ENCODE results near the gene RASGRP1. TPM values are rescaled to one million over a fixed set of nuclear protein-coding genes. Genes with fewer than 3 reads are reported as not detected.

The RASGRP1 gene
- total and polyA plus RNA-seq, 7 experiments from 2014 or later, result 77.6 to 182 (median 101) TPM

DNA sequence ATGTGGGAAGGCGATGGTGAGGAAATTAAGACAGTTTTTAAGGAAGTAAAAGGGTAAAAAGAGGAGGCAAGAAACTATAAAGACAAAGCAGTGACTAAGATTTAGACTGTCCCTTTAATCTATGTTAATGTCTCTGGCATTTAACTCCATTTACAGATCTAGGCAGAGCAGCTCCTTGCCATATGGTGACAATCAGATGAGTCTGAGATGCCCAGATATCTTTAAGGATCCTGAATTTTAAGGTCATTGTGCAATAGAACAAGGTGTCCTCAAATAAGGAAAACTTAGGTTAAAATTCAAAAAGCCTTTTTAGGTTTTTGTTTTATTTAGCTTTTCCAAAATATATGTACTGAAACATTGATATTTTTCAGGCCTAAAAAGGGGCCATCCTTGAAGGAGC, 24.1 kb downstream of the RASGRP1 start:
- intact Hi-C loops (cut with micrococcal nuclease), result loop anchor here in 1 of 2 donors (1.0 to 2.0 kb wide), 2 partner anchors 14 to 17 kb away; no protein-coding TSS in a partner anchor
- Mint-ChIP-seq H3K4me3 (peak overlapping the region in 9 of 10 donors; percentile 17 to 65 (median 47)), H3K27ac (peak overlapping the region; percentile 53 to 95 (median 87)), H3K36me3 (peaks cover 3 to 57% (median 21%) of the 10 kb centered on the region in 5 donors), H3K4me1 (peaks cover 77 to 98% (median 96%) of the 10 kb centered on the region in 7 donors), H3K9me3 (no peaks in the 10 kb centered on the region), H3K27me3 (no peaks in the 10 kb centered on the region)
- Histone ChIP-seq H3K4me3 (ENCODE audit: low read length) (no peak overlapping the region), H3K36me3 (ENCODE audit: control insufficient read depth in 2 of 3, insufficient read depth in 3 of 3, low read length in 3 of 3) (peaks cover 0 to 8% (median 0%) of the 10 kb centered on the region in 3 experiments), H3K4me1 (ENCODE audit: control insufficient read depth in 2 of 2, insufficient read depth in 2 of 2, low read length in 2 of 2) (peaks cover 77 to 81% of the 10 kb centered on the region in 2 donors), H3K27ac (ENCODE audit: low read depth, low read length) (peak overlapping the region; percentile 49), H3K27me3 (ENCODE audit: control insufficient read depth in 2 of 2, insufficient read depth in 2 of 2, low read length in 2 of 2) (no peaks in the 10 kb centered on the region), H3K9me3 (ENCODE audit: control insufficient read depth in 2 of 3, low read length in 3 of 3) (no peaks in the 10 kb centered on the region)
- no peak for DNase-seq
- ATAC-seq, result no peak
- ChIA-PET POLR2A (interaction anchor here (1.3 to 1.6 kb wide), 3 partner anchors 11 to 145 kb away, joined by 3 to 4 read pairs (median 4); no protein-coding TSS in a partner anchor), CTCF (interaction anchor here (0.6 to 1.4 kb wide), 5 partner anchors 23 to 150 kb away, joined by 3 to 5 read pairs (median 3); partner anchors contain the start of gene RASGRP1)

DNA sequence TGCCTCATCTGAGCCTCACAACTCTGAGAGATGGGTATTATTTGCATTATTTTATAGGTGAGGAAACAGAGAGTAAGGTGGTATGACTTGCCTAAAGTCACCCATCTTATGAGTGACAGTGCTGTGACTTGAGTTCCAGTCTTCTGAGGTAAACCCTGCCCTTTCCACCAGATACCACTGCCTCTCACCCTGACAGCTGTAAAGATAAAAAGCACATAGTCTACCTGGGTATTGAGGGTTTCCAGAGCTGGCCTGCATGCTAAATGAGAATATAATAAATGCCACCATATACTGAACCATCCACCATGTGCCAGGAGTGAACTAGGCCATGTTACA, 25.6 kb downstream of the RASGRP1 start:
- CTCF ChIA-PET, result interaction anchor here (0.7 kb wide), 1 partner anchor 1570 kb away, joined by 3 read pairs; the partner anchor contains the start of gene BMF
- peaks cover 81 to 83% of the 10 kb centered on the region in 2 donors for H3K4me1 ChIP-seq (ENCODE audit: control insufficient read depth in 2 of 2, insufficient read depth in 2 of 2, low read length in 2 of 2)
- H3K27me3 ChIP-seq (ENCODE audit: control insufficient read depth in 2 of 2, insufficient read depth in 2 of 2, low read length in 2 of 2), result no peaks in the 10 kb centered on the region
- H3K27ac Mint-ChIP-seq, result peak overlapping the region; percentile 79 to 99 (median 94)
- POLR2A ChIA-PET, result interaction anchor here (0.8 to 2.0 kb wide), 5 partner anchors 9 to 150 kb away, joined by 3 to 7 read pairs (median 6); partner anchors contain the start of gene RASGRP1
- peak overlapping the region; percentile 63 for H3K27ac ChIP-seq (ENCODE audit: low read depth, low read length)
- peak; percentile 40 for ATAC-seq
- H3K36me3 ChIP-seq (ENCODE audit: control insufficient read depth in 2 of 3, insufficient read depth in 3 of 3, low read length in 3 of 3), result peaks cover 0 to 14% (median 0%) of the 10 kb centered on the region in 3 experiments
- H3K36me3 Mint-ChIP-seq, result peaks cover 3 to 56% (median 24%) of the 10 kb centered on the region in 5 donors
- DNase-seq, result no peak
- peak overlapping the region; percentile 22 for H3K4me3 ChIP-seq (ENCODE audit: low read length)
- H3K9me3 ChIP-seq (ENCODE audit: control insufficient read depth in 2 of 3, low read length in 3 of 3), result no peaks in the 10 kb centered on the region
- peaks cover 81 to 98% (median 97%) of the 10 kb centered on the region in 7 donors for H3K4me1 Mint-ChIP-seq
- intact Hi-C loops (cut with micrococcal nuclease), result loop anchor here in 1 of 2 donors (2.0 kb wide), 1 partner anchor 16 kb away; no protein-coding TSS in a partner anchor
- H3K27me3 Mint-ChIP-seq, result no peaks in the 10 kb centered on the region
- H3K4me3 Mint-ChIP-seq, result peak overlapping the region; percentile 55 to 86 (median 77)
- H3K9me3 Mint-ChIP-seq, result no peaks in the 10 kb centered on the region

DNA sequence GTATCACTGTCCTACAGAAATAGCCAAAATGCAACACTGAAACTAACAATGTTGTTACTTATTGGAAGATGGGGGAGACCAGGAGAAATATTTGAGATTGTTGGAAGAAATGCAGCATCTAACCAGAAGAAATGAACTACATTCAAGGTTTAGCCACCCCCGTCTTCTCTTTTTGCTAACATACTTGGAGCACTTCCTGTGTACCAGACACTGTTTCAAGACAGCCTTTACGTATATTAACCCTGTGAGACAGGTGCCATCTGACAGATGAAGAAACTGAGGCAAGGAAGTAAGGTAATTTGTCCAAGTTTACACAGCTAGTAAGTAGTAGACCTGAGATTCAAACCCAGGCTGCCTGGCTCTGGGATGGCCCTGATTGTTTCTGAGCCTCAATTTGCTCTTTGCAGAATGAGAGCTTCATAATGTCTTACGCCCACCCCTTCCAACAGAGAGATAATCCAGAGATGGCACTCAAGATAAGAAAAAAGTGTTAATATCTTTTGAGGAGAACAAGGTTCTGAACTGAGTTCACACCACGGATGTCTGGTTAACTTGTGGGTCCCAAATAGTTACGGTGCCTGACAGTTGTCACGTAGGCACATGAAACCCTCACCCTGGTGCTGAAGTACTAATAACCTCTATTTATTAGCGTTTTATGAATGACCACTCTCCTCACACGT, 26.1 kb downstream of the RASGRP1 start:
- Mint-ChIP-seq H3K27me3 (no peaks in the 10 kb centered on the region), H3K27ac (peak overlapping the region; percentile 79 to 99 (median 94)), H3K4me3 (peak overlapping the region; percentile 55 to 86 (median 77)), H3K9me3 (no peaks in the 10 kb centered on the region), H3K36me3 (peaks cover 3 to 61% (median 22%) of the 10 kb centered on the region in 5 donors), H3K4me1 (peaks cover 82 to 98% (median 97%) of the 10 kb centered on the region in 7 donors)
- H3K9me3 ChIP-seq (ENCODE audit: control insufficient read depth in 2 of 3, low read length in 3 of 3), result no peaks in the 10 kb centered on the region
- POLR2A ChIA-PET, result interaction anchor here (1.2 to 2.0 kb wide), 4 partner anchors 10 to 114 kb away, joined by 4 to 7 read pairs (median 6); partner anchors contain the start of gene RASGRP1
- CTCF ChIA-PET, result no interaction called here
- ATAC-seq (peak; percentile 62), DNase-seq (peak in 6 of 9 donors; percentile 25 to 50 (median 33))
- no peaks in the 10 kb centered on the region for H3K27me3 ChIP-seq (ENCODE audit: control insufficient read depth in 2 of 2, insufficient read depth in 2 of 2, low read length in 2 of 2)
- H3K4me1 ChIP-seq (ENCODE audit: control insufficient read depth in 2 of 2, insufficient read depth in 2 of 2, low read length in 2 of 2), result peaks cover 83% of the 10 kb centered on the region in 2 donors
- peaks cover 0 to 19% (median 0%) of the 10 kb centered on the region in 3 experiments for H3K36me3 ChIP-seq (ENCODE audit: control insufficient read depth in 2 of 3, insufficient read depth in 3 of 3, low read length in 3 of 3)
- intact Hi-C loops (cut with micrococcal nuclease), result loop anchor here (1.0 to 2.0 kb wide), 2 partner anchors 13 to 16 kb away; no protein-coding TSS in a partner anchor
- peak overlapping the region; percentile 63 for H3K27ac ChIP-seq (ENCODE audit: low read depth, low read length)
- peak overlapping the region; percentile 22 for H3K4me3 ChIP-seq (ENCODE audit: low read length)

DNA sequence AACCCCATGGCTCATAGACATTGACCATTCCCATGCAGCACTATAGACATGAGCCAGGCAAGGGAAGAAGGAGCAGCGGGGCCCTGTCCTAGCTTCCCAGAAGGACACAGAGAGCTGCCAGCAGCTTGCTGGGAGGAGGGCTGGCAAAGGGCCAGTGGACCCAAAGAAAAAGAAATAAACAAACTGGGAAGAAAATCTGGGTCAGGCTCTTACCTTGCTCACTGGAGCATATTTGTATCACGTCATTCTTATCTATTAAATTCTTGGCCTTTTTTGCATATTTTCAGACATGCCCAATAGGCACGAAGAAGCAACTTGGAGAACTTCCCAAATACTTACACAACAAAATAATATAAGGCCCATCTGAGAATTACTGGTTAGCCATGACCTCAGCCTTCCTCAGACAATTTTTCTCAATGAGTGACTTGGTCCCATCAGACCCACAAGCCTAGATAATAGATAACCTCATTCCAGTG, 28.4 kb downstream of the RASGRP1 start:
- Histone ChIP-seq H3K27me3 (ENCODE audit: control insufficient read depth in 2 of 2, insufficient read depth in 2 of 2, low read length in 2 of 2) (no peaks in the 10 kb centered on the region), H3K36me3 (ENCODE audit: control insufficient read depth in 2 of 3, insufficient read depth in 3 of 3, low read length in 3 of 3) (peaks cover 0 to 24% (median 10%) of the 10 kb centered on the region in 3 experiments), H3K4me1 (ENCODE audit: control insufficient read depth in 2 of 2, insufficient read depth in 2 of 2, low read length in 2 of 2) (peaks cover 85 to 86% of the 10 kb centered on the region in 2 donors), H3K4me3 (ENCODE audit: low read length) (no peak overlapping the region), H3K27ac (ENCODE audit: low read depth, low read length) (peak overlapping the region; percentile 17), H3K9me3 (ENCODE audit: control insufficient read depth in 2 of 3, low read length in 3 of 3) (no peaks in the 10 kb centered on the region)
- ATAC-seq (no peak), DNase-seq (no peak)
- peaks cover 3 to 64% (median 34%) of the 10 kb centered on the region in 5 donors for H3K36me3 Mint-ChIP-seq
- peak overlapping the region; percentile 24 to 99 (median 89) for H3K27ac Mint-ChIP-seq
- ChIA-PET POLR2A (no interaction called here), CTCF (interaction anchor here (1.1 to 2.4 kb wide), 3 partner anchors 16 to 154 kb away, joined by 3 to 8 read pairs (median 3); no protein-coding TSS in a partner anchor)
- peak overlapping the region in 8 of 10 donors; percentile 27 to 83 (median 56) for H3K4me3 Mint-ChIP-seq
- H3K9me3 Mint-ChIP-seq, result no peaks in the 10 kb centered on the region
- intact Hi-C loops (cut with micrococcal nuclease), result no loop called here
- no peaks in the 10 kb centered on the region for H3K27me3 Mint-ChIP-seq
- H3K4me1 Mint-ChIP-seq, result peaks cover 86 to 100% (median 99%) of the 10 kb centered on the region in 7 donors

DNA sequence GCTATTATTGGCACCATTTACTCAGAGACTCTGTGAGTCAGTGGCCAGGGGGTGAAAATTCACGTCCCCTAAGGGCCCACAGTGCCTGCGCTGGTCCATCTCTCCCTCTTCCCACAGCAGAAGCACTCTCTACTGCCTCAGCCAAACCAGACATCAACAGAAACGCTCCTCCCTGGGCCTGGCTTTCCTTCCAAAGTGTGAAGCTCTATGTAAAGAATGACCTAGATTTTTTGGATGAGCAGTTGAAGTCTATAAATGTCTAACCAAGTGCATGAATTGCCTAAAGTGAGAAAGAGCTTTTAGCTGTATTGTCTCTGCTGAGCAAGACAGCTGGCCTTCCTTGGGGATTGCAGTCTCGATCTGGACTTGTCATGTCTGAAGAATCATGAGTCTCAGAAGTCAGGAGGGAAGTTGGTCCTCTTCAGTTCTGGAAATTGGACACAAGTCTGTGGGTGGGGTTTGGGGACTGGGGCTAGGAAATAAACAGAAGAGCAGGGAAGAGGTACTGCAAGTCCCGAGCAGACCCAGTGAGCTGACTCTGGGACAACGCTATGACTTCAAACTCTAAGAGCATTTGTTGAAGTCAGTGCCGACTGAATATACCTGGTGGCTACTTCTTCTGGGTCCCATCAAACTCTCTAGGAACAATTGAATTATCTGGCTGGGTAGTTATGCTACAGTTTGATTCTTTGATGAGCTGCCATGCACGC, 29.0 kb downstream of the RASGRP1 start:
- H3K4me3 Mint-ChIP-seq, result peak overlapping the region; percentile 2 to 83 (median 54)
- DNase-seq (no peak), ATAC-seq (no peak)
- Histone ChIP-seq H3K4me1 (ENCODE audit: control insufficient read depth in 2 of 2, insufficient read depth in 2 of 2, low read length in 2 of 2) (peaks cover 79 to 83% of the 10 kb centered on the region in 2 donors), H3K4me3 (ENCODE audit: low read length) (no peak overlapping the region), H3K27ac (ENCODE audit: low read depth, low read length) (peak overlapping the region; percentile 22), H3K9me3 (ENCODE audit: control insufficient read depth in 2 of 3, low read length in 3 of 3) (no peaks in the 10 kb centered on the region), H3K27me3 (ENCODE audit: control insufficient read depth in 2 of 2, insufficient read depth in 2 of 2, low read length in 2 of 2) (no peaks in the 10 kb centered on the region), H3K36me3 (ENCODE audit: control insufficient read depth in 2 of 3, insufficient read depth in 3 of 3, low read length in 3 of 3) (peaks cover 0 to 24% (median 10%) of the 10 kb centered on the region in 3 experiments)
- intact Hi-C loops (cut with micrococcal nuclease), result no loop called here
- peaks cover 3 to 59% (median 37%) of the 10 kb centered on the region in 5 donors for H3K36me3 Mint-ChIP-seq
- H3K4me1 Mint-ChIP-seq, result peaks cover 80 to 100% (median 99%) of the 10 kb centered on the region in 7 donors
- ChIA-PET POLR2A (interaction anchor here (0.9 to 1.1 kb wide), 3 partner anchors 13 to 39 kb away, joined by 3 read pairs; no protein-coding TSS in a partner anchor), CTCF (interaction anchor here (0.6 to 2.4 kb wide), 6 partner anchors 8 to 155 kb away, joined by 3 to 8 read pairs (median 3); no protein-coding TSS in a partner anchor)
- H3K9me3 Mint-ChIP-seq, result no peaks in the 10 kb centered on the region
- H3K27ac Mint-ChIP-seq, result peak overlapping the region; percentile 24 to 99 (median 89)
- no peaks in the 10 kb centered on the region for H3K27me3 Mint-ChIP-seq

Data from naive thymus-derived CD4-positive, alpha-beta T cell (primary cell).